IMR-90 (cell line): Measurements from ENCODE around the gene DNAJC22. TPM values are rescaled to one million over a fixed set of nuclear protein-coding genes. Genes with fewer than 3 reads are reported as not detected.

Experiments
- ATAC-seq: fragments of 200-7000 bp; cut with Tn5 transposase; 2 replicates; pipeline ENCODE4 v1.9.1; 2020; ENCODE audit warnings: low read depth, mild to moderate bottlenecking, moderate library complexity
- BruUV-seq: library from RNA; stranded (reverse); fragments of 400-500 nt; replicated peaks from 2 replicates; lab custom pipeline; 2021; lab: Mats Ljungman, UMichigan
- CTCF ChIA-PET: fragments of 300-600 bp; formaldehyde crosslinking; extraction: SDS; loops from one replicate; lab custom pipeline; 2021; ENCODE audit warnings: antibody characterized with exemption; lab: Yijun Ruan, JAX
- POLR2A ChIA-PET: fragments of 300-600 bp; sonication (Branson Sonifier 250); formaldehyde crosslinking; loops from one replicate; lab custom pipeline; 2022; ENCODE audit warnings: antibody characterized with exemption; ENCODE audit not compliant: unreplicated experiment; lab: Charles Lee
- DNase-seq: peaks from one replicate; pipeline ENCODE4 v3.0.0; 2013
- H2AFZ ChIP-seq: replicated peaks from 2 replicates; pipeline ENCODE3; 2013; ENCODE audit warnings: low read length, mild to moderate bottlenecking; ENCODE audit not compliant: poor library complexity
- H2AK5ac ChIP-seq: 2 replicates; pipeline ENCODE4 v1.6.1; 2013; ENCODE audit warnings: low read depth, low read length, inconsistent platforms
- H2AK9ac ChIP-seq: replicated peaks from 2 replicates; pipeline ENCODE3; 2013; ENCODE audit warnings: mild to moderate bottlenecking, low read depth, low read length, moderate library complexity; ENCODE audit not compliant: poor library complexity
- H2BK120ac ChIP-seq: 2 replicates; pipeline ENCODE4 v1.6.1; 2013; ENCODE audit warnings: low read depth, low read length, inconsistent platforms
- H2BK15ac ChIP-seq: 3 replicates; pipeline ENCODE4 v1.6.1; 2013; ENCODE audit warnings: low read depth, low read length, inconsistent platforms
- H2BK20ac ChIP-seq: 2 replicates; pipeline ENCODE4 v1.6.1; 2013; ENCODE audit warnings: low read depth, mild to moderate bottlenecking, inconsistent platforms, low read length, moderate library complexity
- H2BK5ac ChIP-seq: 2 replicates; pipeline ENCODE4 v1.6.1; 2013; ENCODE audit warnings: mild to moderate bottlenecking, low read depth, low read length, inconsistent platforms; ENCODE audit not compliant: poor library complexity, severe bottlenecking
- H3K14ac ChIP-seq: replicated peaks from 2 replicates; pipeline ENCODE4 v1.6.1; 2013; ENCODE audit warnings: low read depth, low read length, inconsistent platforms
- H3K18ac ChIP-seq: 2 replicates; pipeline ENCODE4 v1.6.1; 2013; ENCODE audit warnings: low read depth, low read length, control low read depth
- H3K23ac ChIP-seq: 2 replicates; pipeline ENCODE4 v1.6.1; 2013; ENCODE audit warnings: low read depth, low read length, inconsistent platforms
- H3K27ac ChIP-seq: 2 replicates; pipeline ENCODE4 v1.5.1; 2013; ENCODE audit warnings: mild to moderate bottlenecking, control low read depth, low read length; ENCODE audit not compliant: insufficient read depth
- H3K27me3 ChIP-seq: 2 replicates; pipeline ENCODE4 v1.6.1; 2013; ENCODE audit warnings: low read length; ENCODE audit not compliant: control insufficient read depth, insufficient read depth
- H3K36me3 ChIP-seq: 2 replicates; pipeline ENCODE4 v1.6.1; 2013; ENCODE audit warnings: low read length, mixed read lengths; ENCODE audit not compliant: control insufficient read depth, insufficient read depth
- H3K4ac ChIP-seq: 2 replicates; pipeline ENCODE4 v1.6.1; 2013; ENCODE audit warnings: low read depth, low read length, inconsistent platforms
- H3K4me1 ChIP-seq: 2 replicates; pipeline ENCODE4 v1.6.1; 2013; ENCODE audit warnings: low read length, mixed read lengths; ENCODE audit not compliant: control insufficient read depth, insufficient read depth
- H3K4me2 ChIP-seq: 2 replicates; pipeline ENCODE4 v1.6.1; 2013; ENCODE audit warnings: low read depth, mild to moderate bottlenecking, control low read depth, low read length, moderate library complexity
- H3K4me3 ChIP-seq: 2 replicates; pipeline ENCODE4 v1.5.1; 2013; ENCODE audit warnings: low read depth, mild to moderate bottlenecking, control low read depth, low read length, moderate library complexity; ENCODE audit not compliant: insufficient read depth
- H3K56ac ChIP-seq: 2 replicates; pipeline ENCODE4 v1.6.1; 2013; ENCODE audit warnings: low read length, inconsistent platforms; ENCODE audit not compliant: insufficient read depth; ENCODE audit errors: extremely low read depth
- H3K79me1 ChIP-seq, 2 experiments: 2 replicates each; pipeline ENCODE4 v1.6.1; 2013; ENCODE audit warnings: low read length in 2 of 2, inconsistent platforms in 1 of 2, low read depth in 1 of 2
- H3K9ac ChIP-seq: 2 replicates; pipeline ENCODE4 v1.6.1; 2013; ENCODE audit warnings: low read depth, low read length, control low read depth
- H3K9me1 ChIP-seq: 2 replicates; pipeline ENCODE4 v1.6.1; 2013; ENCODE audit warnings: low read length, inconsistent platforms; ENCODE audit not compliant: insufficient read depth
- H3K9me3 ChIP-seq: 2 replicates; pipeline ENCODE4 v1.6.1; 2013; ENCODE audit warnings: low read length; ENCODE audit not compliant: control insufficient read depth, insufficient read depth
- H4K20me1 ChIP-seq: 2 replicates; pipeline ENCODE4 v1.6.1; 2013; ENCODE audit warnings: low read length, inconsistent platforms; ENCODE audit not compliant: insufficient read depth
- H4K5ac ChIP-seq: 2 replicates; pipeline ENCODE4 v1.6.1; 2013; ENCODE audit warnings: mild to moderate bottlenecking, low read depth, low read length, control low read depth
- H4K8ac ChIP-seq, 2 experiments: 2 replicates each; pipeline ENCODE4 v1.6.1; 2013; ENCODE audit warnings: low read depth in 2 of 2, low read length in 2 of 2, control low read depth in 1 of 2, inconsistent platforms in 1 of 2
- H4K91ac ChIP-seq: 2 replicates; pipeline ENCODE4 v1.6.1; 2013; ENCODE audit warnings: low read depth, low read length, inconsistent platforms; ENCODE audit not compliant: insufficient read depth
- BHLHE40 ChIP-seq: fragments of 150-350 bp; IDR thresholded peaks from 2 replicates; pipeline ENCODE4 v1.6.1; 2016; ENCODE audit warnings: mild to moderate bottlenecking, low read depth, low read length
- CEBPB ChIP-seq: IDR thresholded peaks from 2 replicates; pipeline ENCODE4 v1.6.1; 2012; ENCODE audit warnings: low read depth, low read length, improper control_type of control experiment
- CHD1 ChIP-seq: IDR thresholded peaks from 2 replicates; pipeline ENCODE4 v1.6.1; 2012; ENCODE audit warnings: low read depth, low read length, improper control_type of control experiment
- FOS ChIP-seq: fragments of 150-350 bp; IDR thresholded peaks from 2 replicates; pipeline ENCODE4 v1.6.1; 2016; ENCODE audit warnings: low read depth, low read length
- MAFK ChIP-seq: IDR thresholded peaks from 2 replicates; pipeline ENCODE4 v1.6.1; 2012; ENCODE audit warnings: low read depth, low read length, improper control_type of control experiment
- MAZ ChIP-seq: IDR thresholded peaks from 2 replicates; pipeline ENCODE4 v1.6.1; 2012; ENCODE audit warnings: low read depth, mild to moderate bottlenecking, low read length, improper control_type of control experiment, moderate library complexity, borderline replicate concordance
- MXI1 ChIP-seq: IDR thresholded peaks from 2 replicates; pipeline ENCODE4 v1.6.1; 2012; ENCODE audit warnings: low read depth, mild to moderate bottlenecking, low read length, moderate library complexity, borderline replicate concordance
- NFE2L2 ChIP-seq: fragments of 150-350 bp; IDR thresholded peaks from 2 replicates; pipeline ENCODE4 v1.6.1; 2016; ENCODE audit warnings: low read depth, mild to moderate bottlenecking, low read length
- POLR2A ChIP-seq: IDR thresholded peaks from 2 replicates; pipeline ENCODE4 v1.6.1; 2012; ENCODE audit warnings: mild to moderate bottlenecking, low read depth, low read length
- RAD21 ChIP-seq: IDR thresholded peaks from 2 replicates; pipeline ENCODE4 v1.6.1; 2012; ENCODE audit warnings: low read length, improper control_type of control experiment
- RCOR1 ChIP-seq: IDR thresholded peaks from 2 replicates; pipeline ENCODE4 v1.6.1; 2012; ENCODE audit warnings: mild to moderate bottlenecking, low read length, improper control_type of control experiment; ENCODE audit not compliant: insufficient replicate concordance
- RFX5 ChIP-seq: IDR thresholded peaks from 2 replicates; pipeline ENCODE4 v1.8.0; 2012; ENCODE audit warnings: low read depth, mild to moderate bottlenecking, low read length, moderate library complexity
- SMC3 ChIP-seq: fragments of 150-350 bp; IDR thresholded peaks from 2 replicates; pipeline ENCODE4 v1.6.1; 2016; ENCODE audit warnings: low read depth, mild to moderate bottlenecking, antibody characterized with exemption, low read length, moderate library complexity
- USF2 ChIP-seq: fragments of 150-350 bp; IDR thresholded peaks from 2 replicates; pipeline ENCODE4 v1.6.1; 2017; ENCODE audit warnings: mild to moderate bottlenecking, antibody characterized with exemption, low read length, low read depth
- WGBS, 2 experiments: methylation state at CpG; one replicate each; pipeline versions ENCODE4 v1.1.5 to v1.1.7; 2013; ENCODE audit warnings: missing lambda C conversion rate in 2 of 2; ENCODE audit not compliant: insufficient read length in 1 of 2; ENCODE audit errors: extremely low coverage in 2 of 2; 5-methylcytosine and 5-hydroxymethylcytosine counted together
- dilution Hi-C: fragments of 300-500 bp; cut with HindIII; formaldehyde crosslinking; loops from one replicate; pipeline ENCODE4 v1.14.3; 2018; ENCODE audit warnings: low sequenced_read_pairs; ENCODE audit not compliant: unreplicated experiment
- in situ Hi-C: fragments of 300-500 bp; cut with MboI; formaldehyde crosslinking; loops from 3 replicates; pipeline ENCODE4 v1.14.3; 2019; ENCODE audit warnings: low sequenced_read_pairs, inconsistent platforms, mixed read lengths
- intact Hi-C: fragments of 100-400 bp; cut with micrococcal nuclease; formaldehyde crosslinking; loops from 2 replicates; pipeline ENCODE4 v1.10.0; 2022
- polyA plus RNA-seq, 3 experiments: library from polyadenylated mRNA; depleted of rRNA; stranded (reverse); fragments of >200 nt; gene quantifications; 2 replicates each; pipeline ENCODE4 v1.2.3, GENCODE V29; 2012; ENCODE audit warnings: low replicate concordance in 1 of 3
- total RNA-seq: library from RNA; depleted of rRNA; stranded (reverse); fragments of >200 nt; gene quantifications from 2 replicates; pipeline ENCODE4 v1.2.3, GENCODE V29; 2012
- TF ChIP-seq, protein P1 (sequence below): fragments of 150-350 bp; IDR thresholded peaks from 2 replicates; pipeline ENCODE4 v1.6.1; 2016; ENCODE audit warnings: low read depth, mild to moderate bottlenecking, low read length, moderate library complexity, borderline replicate concordance
- TF ChIP-seq, protein P2 (sequence below): conservative IDR thresholded peaks from 2 replicates; pipeline ENCODE4 v1.5.1; 2012; ENCODE audit warnings: mild to moderate bottlenecking, low read depth, low read length, improper control_type of control experiment

Gene DNAJC22
- total and polyA plus RNA-seq, 2 of the 4 experiments (the other 2 are of a cell fraction) = 8.1 to 8.2 TPM

DNA sequence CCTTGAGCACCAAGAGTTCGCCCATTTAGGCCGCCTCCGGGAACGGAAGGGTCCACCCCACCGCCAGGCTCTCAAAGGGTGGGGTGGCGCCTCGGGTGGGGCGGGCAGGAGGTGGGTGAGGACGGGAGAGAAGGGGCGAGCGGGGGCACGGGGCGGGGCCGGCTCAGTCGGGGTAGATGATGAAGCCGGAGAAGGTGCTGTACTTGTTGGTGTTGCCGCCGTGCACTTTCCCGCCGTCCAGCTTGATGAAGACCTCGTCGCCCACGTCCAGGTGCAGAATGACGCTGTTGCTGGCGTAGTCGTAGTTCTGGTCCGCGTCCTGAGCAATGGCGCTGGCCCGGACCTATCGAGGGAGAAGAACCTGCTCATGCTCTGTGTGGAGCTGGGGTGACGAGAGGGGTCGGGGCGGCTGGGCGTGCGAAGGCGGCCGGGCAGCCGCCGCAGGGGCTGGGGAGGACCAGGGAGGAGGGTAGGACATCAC, 13.8 kb upstream of the DNAJC22 start:
- Histone ChIP-seq H4K91ac (no peak overlapping the region), H2AFZ (peak overlapping the region; percentile 55), H3K56ac (no peak overlapping the region), H3K4me3 (no peak overlapping the region), H3K9me1 (no peaks in the 10 kb centered on the region), H3K4ac (no peak overlapping the region), H2AK5ac (no peak overlapping the region), H3K79me1 (no peaks in the 10 kb centered on the region), H2BK5ac (no peak overlapping the region), H3K14ac (no peak overlapping the region), H3K23ac (no peak overlapping the region), H3K9ac (no peak overlapping the region), H2BK120ac (no peak overlapping the region), H2BK15ac (no peak overlapping the region), H3K9me3 (no peaks in the 10 kb centered on the region), H3K27me3 (peaks cover 34% of the 10 kb centered on the region), H3K36me3 (peaks cover 6% of the 10 kb centered on the region), H3K18ac (no peak overlapping the region), H4K5ac (no peak overlapping the region), H2BK20ac (no peak overlapping the region), H3K4me2 (no peak overlapping the region), H3K4me1 (no peaks in the 10 kb centered on the region), H2AK9ac (no peak overlapping the region), H4K20me1 (no peaks in the 10 kb centered on the region), H3K27ac (no peak overlapping the region), H4K8ac (no peak overlapping the region)
- 40% methylated on average over 22 of the region's 40 CpGs; no CpG with 5 or more reads in 1 of the 2 experiments for WGBS, 2 experiments
- intact Hi-C loops (no loop called here), dilution Hi-C loops (no loop called here), in situ Hi-C loops (no loop called here)
- no peak for DNase-seq
- ChIA-PET CTCF (interaction anchor here (1.2 to 3.6 kb wide), 2 partner anchors 9 to 15 kb away, joined by 3 to 24 read pairs; no protein-coding TSS in a partner anchor), POLR2A (no interaction called here)
- no TSS peak for BruUV-seq
- no peak for ATAC-seq
- no peak for TF ChIP-seq MXI1
- no peak for TF ChIP-seq SMC3
- TF ChIP-seq RAD21 = no peak
- TF ChIP-seq FOS = no peak
- no peak for TF ChIP-seq POLR2A
- TF ChIP-seq RFX5 = no peak
- TF ChIP-seq BHLHE40 = no peak
- no peak for TF ChIP-seq MAFK
- TF ChIP-seq CHD1 = no peak
- TF ChIP-seq MAZ = no peak
- TF ChIP-seq CEBPB = no peak
- no peak for TF ChIP-seq RCOR1
- TF ChIP-seq USF2 = no peak
- TF ChIP-seq, protein P1, sequence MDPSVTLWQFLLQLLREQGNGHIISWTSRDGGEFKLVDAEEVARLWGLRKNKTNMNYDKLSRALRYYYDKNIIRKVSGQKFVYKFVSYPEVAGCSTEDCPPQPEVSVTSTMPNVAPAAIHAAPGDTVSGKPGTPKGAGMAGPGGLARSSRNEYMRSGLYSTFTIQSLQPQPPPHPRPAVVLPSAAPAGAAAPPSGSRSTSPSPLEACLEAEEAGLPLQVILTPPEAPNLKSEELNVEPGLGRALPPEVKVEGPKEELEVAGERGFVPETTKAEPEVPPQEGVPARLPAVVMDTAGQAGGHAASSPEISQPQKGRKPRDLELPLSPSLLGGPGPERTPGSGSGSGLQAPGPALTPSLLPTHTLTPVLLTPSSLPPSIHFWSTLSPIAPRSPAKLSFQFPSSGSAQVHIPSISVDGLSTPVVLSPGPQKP = no peak
- TF ChIP-seq, protein P2, sequence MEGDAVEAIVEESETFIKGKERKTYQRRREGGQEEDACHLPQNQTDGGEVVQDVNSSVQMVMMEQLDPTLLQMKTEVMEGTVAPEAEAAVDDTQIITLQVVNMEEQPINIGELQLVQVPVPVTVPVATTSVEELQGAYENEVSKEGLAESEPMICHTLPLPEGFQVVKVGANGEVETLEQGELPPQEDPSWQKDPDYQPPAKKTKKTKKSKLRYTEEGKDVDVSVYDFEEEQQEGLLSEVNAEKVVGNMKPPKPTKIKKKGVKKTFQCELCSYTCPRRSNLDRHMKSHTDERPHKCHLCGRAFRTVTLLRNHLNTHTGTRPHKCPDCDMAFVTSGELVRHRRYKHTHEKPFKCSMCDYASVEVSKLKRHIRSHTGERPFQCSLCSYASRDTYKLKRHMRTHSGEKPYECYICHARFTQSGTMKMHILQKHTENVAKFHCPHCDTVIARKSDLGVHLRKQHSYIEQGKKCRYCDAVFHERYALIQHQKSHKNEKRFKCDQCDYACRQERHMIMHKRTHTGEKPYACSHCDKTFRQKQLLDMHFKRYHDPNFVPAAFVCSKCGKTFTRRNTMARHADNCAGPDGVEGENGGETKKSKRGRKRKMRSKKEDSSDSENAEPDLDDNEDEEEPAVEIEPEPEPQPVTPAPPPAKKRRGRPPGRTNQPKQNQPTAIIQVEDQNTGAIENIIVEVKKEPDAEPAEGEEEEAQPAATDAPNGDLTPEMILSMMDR = no peak
- TF ChIP-seq NFE2L2 = no peak
